ENCODE results near the gene GLB1L2.

The GLB1L2 gene

GRCh38 chr11:134388590-134388989, 56.8 kb downstream of the GLB1L2 start:
- no peak for DNase-seq

- DNase-seq = no peak
These were observed 57.8 kb downstream of the GLB1L2 start for GRCh38 chr11:134389464-134390180.

GRCh38 chr11:134390706-134391569, 59.1 kb downstream of the GLB1L2 start:
- peak; percentile 43 for DNase-seq

GRCh38 chr11:134391656-134392055, 59.9 kb downstream of the GLB1L2 start:
- no peak for DNase-seq

GRCh38 chr11:134392953-134393615, 61.3 kb downstream of the GLB1L2 start:
- DNase-seq = no peak

- no peak for DNase-seq
These were observed 61.9 kb downstream of the GLB1L2 start for GRCh38 chr11:134393638-134394037.

GRCh38 chr11:134394311-134394710, 62.5 kb downstream of the GLB1L2 start:
- DNase-seq = no peak

- no peak for DNase-seq
These were observed 63.2 kb downstream of the GLB1L2 start for GRCh38 chr11:134395002-134395401.

GRCh38 chr11:134397304-134398078, 65.7 kb downstream of the GLB1L2 start:
- no peak for DNase-seq

- DNase-seq = no peak
These were observed 66.3 kb downstream of the GLB1L2 start for GRCh38 chr11:134398079-134398444.

GRCh38 chr11:134398644-134399292, 67.0 kb downstream of the GLB1L2 start:
- DNase-seq = no peak

- DNase-seq = no peak
These were observed 67.5 kb downstream of the GLB1L2 start for GRCh38 chr11:134399293-134399654.

GRCh38 chr11:134399996-134400395, 68.2 kb downstream of the GLB1L2 start:
- no peak for DNase-seq

- DNase-seq = no peak
These were observed 70.3 kb downstream of the GLB1L2 start for GRCh38 chr11:134401825-134402809.

GRCh38 chr11:134402910-134403309, 71.1 kb downstream of the GLB1L2 start:
- DNase-seq = no peak

- DNase-seq = no peak
These were observed 73.0 kb downstream of the GLB1L2 start for GRCh38 chr11:134404575-134405341.

- no peak for DNase-seq
These were observed 73.6 kb downstream of the GLB1L2 start for GRCh38 chr11:134405436-134405835.

GRCh38 chr11:134405841-134406240, 74.1 kb downstream of the GLB1L2 start:
- no peak for DNase-seq

GRCh38 chr11:134406264-134407185, 74.7 kb downstream of the GLB1L2 start:
- no peak for DNase-seq

All from NCI-H1436 (cell line).